ENCODE results near the gene ELL. TPM values are rescaled to one million over a fixed set of nuclear protein-coding genes. Genes with fewer than 3 reads are reported as not detected.
"Not testable (repeated sequence)": the region's sequence is repeated elsewhere in the genome, so short reads cannot be mapped to it uniquely, and the experiment has no call there.

ELL gene
- total RNA-seq, 1 donor from 2014 or later = 11.0 TPM

- Mint-ChIP-seq H3K4me3 (ENCODE audit: unreplicated experiment) (no peak overlapping the region), H3K27me3 (ENCODE audit: unreplicated experiment) (peaks cover 5% of the 10 kb centered on the region), H3K4me1 (ENCODE audit: unreplicated experiment) (no peaks in the 10 kb centered on the region), H3K27ac (ENCODE audit: unreplicated experiment) (no peak overlapping the region), H3K9me3 (ENCODE audit: unreplicated experiment) (no peaks in the 10 kb centered on the region), H3K36me3 (ENCODE audit: low read depth, unreplicated experiment) (peaks cover 8% of the 10 kb centered on the region)
- no peak for TF ChIP-seq CTCF (IDR thresholded peaks at IDR 0.05; ENCODE audit: unreplicated experiment)
- no peak for DNase-seq (ENCODE audit: low spot score)
Observed at GRCh38 chr19:18531485-18531884, 9.6 kb upstream of the ELL start.

- TF ChIP-seq CTCF (IDR thresholded peaks at IDR 0.05; ENCODE audit: unreplicated experiment) = no peak
- no peak for DNase-seq (ENCODE audit: low spot score)
- no peak overlapping the region for H3K4me3 Mint-ChIP-seq (ENCODE audit: unreplicated experiment)
- no peaks in the 10 kb centered on the region for H3K9me3 Mint-ChIP-seq (ENCODE audit: unreplicated experiment)
- no peaks in the 10 kb centered on the region for H3K4me1 Mint-ChIP-seq (ENCODE audit: unreplicated experiment)
- H3K36me3 Mint-ChIP-seq (ENCODE audit: low read depth, unreplicated experiment) = peaks cover 3% of the 10 kb centered on the region
- H3K27me3 Mint-ChIP-seq (ENCODE audit: unreplicated experiment) = peaks cover 5% of the 10 kb centered on the region
- no peak overlapping the region for H3K27ac Mint-ChIP-seq (ENCODE audit: unreplicated experiment)
Observed at GRCh38 chr19:18529782-18530181, 7.9 kb upstream of the ELL start.

DNA sequence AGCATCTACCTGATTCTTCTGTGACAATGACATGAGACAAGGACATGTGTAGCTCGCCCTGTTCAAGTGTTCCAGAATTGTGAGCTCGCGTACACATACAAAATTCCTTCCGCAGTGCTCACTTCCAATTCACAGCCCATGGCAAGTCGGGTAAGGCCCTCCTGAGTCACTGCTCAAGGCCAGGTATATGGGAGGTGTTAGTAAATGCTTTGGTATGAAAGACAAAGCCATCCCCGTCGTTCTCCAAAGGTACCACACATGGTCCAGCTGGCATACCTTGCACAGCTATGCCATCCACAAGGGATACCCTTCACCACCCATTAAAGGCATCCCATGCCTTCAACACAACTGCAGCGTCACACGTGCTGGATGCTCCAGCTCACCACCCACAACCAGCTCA, 4.4 kb upstream of the ELL start:
- Mint-ChIP-seq H3K27me3 (ENCODE audit: unreplicated experiment) (peaks cover 5% of the 10 kb centered on the region), H3K27ac (ENCODE audit: unreplicated experiment) (no peak overlapping the region), H3K36me3 (ENCODE audit: low read depth, unreplicated experiment) (no peaks in the 10 kb centered on the region), H3K4me1 (ENCODE audit: unreplicated experiment) (no peaks in the 10 kb centered on the region), H3K4me3 (ENCODE audit: unreplicated experiment) (no peak overlapping the region), H3K9me3 (ENCODE audit: unreplicated experiment) (no peaks in the 10 kb centered on the region)
- no peak for TF ChIP-seq CTCF (IDR thresholded peaks at IDR 0.05; ENCODE audit: unreplicated experiment)
- DNase-seq (ENCODE audit: low spot score) = no peak

DNA sequence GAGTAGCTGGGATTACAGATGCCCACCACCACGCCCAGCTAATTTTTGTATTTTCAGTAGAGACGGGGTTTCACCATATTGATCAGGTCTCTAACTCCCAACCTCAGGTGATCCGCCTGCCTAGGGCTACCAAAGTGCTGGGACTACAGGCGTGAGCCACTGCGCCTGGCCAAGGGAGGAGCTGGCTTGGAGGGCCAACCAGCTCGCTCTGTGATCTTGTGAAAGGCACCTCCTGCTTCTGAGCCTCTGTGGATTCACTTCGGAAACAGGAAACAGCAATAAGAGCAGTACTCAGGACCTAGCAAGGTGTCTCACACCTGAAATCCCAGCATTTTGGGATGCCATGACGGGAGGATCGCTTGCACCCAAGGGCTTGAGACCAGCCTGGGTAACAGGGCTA, 2.0 kb upstream of the ELL start:
- no peak for TF ChIP-seq CTCF (IDR thresholded peaks at IDR 0.05; ENCODE audit: unreplicated experiment)
- Mint-ChIP-seq H3K9me3 (ENCODE audit: unreplicated experiment) (no peaks in the 10 kb centered on the region), H3K4me3 (ENCODE audit: unreplicated experiment) (peak overlapping the region; percentile 11), H3K4me1 (ENCODE audit: unreplicated experiment) (peaks cover 9% of the 10 kb centered on the region), H3K27ac (ENCODE audit: unreplicated experiment) (no peak overlapping the region), H3K36me3 (ENCODE audit: low read depth, unreplicated experiment) (no peaks in the 10 kb centered on the region), H3K27me3 (ENCODE audit: unreplicated experiment) (peaks cover 12% of the 10 kb centered on the region)
- no peak for DNase-seq (ENCODE audit: low spot score)

DNA sequence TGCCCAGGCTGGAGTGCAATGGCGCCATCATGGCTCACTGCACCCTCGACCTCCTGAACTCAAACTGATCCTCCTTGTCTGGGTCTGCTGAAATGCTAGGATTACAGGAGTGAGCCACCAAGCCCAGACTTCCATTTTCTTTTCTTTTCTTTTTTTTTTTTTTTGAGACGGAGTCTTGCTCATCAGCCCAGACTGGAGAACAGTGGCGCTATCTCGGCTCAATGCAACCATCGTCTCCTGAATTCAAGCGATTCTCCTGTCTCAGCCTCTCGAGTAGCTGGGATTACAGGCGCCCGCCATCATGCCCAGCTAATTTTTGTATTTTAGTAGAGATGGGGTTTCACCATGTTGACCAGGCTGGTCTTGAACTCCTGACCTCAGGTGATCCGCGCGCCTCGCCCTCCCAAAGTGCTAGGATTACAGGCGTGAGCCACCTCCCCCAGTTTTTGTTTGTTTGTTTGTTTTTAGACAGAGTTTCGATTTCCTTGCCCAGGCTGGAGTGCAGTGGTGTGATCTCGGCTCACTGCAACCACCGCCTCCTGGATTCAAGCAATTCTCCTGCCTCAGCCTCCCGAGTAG, 1.1 kb upstream of the ELL start:
- not testable (repeated sequence) for H3K4me3 Mint-ChIP-seq (ENCODE audit: unreplicated experiment); H3K36me3 Mint-ChIP-seq (ENCODE audit: low read depth, unreplicated experiment); H3K27ac Mint-ChIP-seq (ENCODE audit: unreplicated experiment)

More for the DNA sequence above, 1.1 kb upstream of the ELL start:
- H3K9me3 Mint-ChIP-seq (ENCODE audit: unreplicated experiment); H3K4me1 Mint-ChIP-seq (ENCODE audit: unreplicated experiment); DNase-seq (ENCODE audit: low spot score): not testable (repeated sequence)
- peaks cover 12% of the 10 kb centered on the region for H3K27me3 Mint-ChIP-seq (ENCODE audit: unreplicated experiment)
